KOPT-K1 (cell line): ENCODE results near the gene MYH16.
"Not testable (repeated sequence)": the region's sequence is repeated elsewhere in the genome, so short reads cannot be mapped to it uniquely, and the experiment has no call there.

Experiments used
- H3K27ac ChIP-seq: fragments of 200-600 bp; sonication (generic); 2 replicates; pipeline ENCODE4 v1.5.1; 2016; ENCODE audit warnings: antibody characterized with exemption, mild to moderate bottlenecking, low read depth, low read length; ENCODE audit not compliant: poor library complexity, severe bottlenecking
- H3K36me3 ChIP-seq: fragments of 200-600 bp; sonication (generic); 2 replicates; pipeline ENCODE4 v1.5.1; 2017; ENCODE audit warnings: antibody characterized with exemption, mild to moderate bottlenecking, low read length, moderate library complexity; ENCODE audit not compliant: insufficient read depth
- H3K9me3 ChIP-seq: fragments of 200-600 bp; sonication (generic); 2 replicates; pipeline ENCODE4 v1.5.1; 2017; ENCODE audit warnings: antibody characterized with exemption, low read length, mild to moderate bottlenecking; ENCODE audit not compliant: insufficient read depth, poor library complexity, severe bottlenecking

The MYH16 gene

DNA sequence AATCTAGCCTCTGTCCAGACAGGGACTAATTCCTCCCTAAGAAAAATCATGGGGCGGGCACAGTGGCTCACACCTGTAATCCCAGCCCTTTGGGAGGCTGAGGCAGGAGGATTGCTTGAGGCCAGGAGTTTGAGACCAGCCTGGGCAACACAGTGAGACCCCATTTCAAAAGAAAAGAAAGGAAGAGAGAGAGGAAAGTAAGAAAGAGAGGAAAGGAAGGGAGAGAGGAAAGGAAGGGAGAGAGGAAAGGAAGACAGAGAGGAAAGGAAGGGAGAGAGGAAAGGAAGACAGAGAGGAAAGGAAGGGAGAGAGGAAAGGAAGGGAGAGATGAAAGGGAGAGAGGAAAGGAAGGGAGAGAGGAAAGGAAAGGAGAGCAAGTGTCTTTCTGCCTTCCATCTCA lies 922 bp downstream of the MYH16 start:
- H3K36me3 ChIP-seq, H3K9me3 ChIP-seq, H3K27ac ChIP-seq: not testable (repeated sequence)

DNA sequence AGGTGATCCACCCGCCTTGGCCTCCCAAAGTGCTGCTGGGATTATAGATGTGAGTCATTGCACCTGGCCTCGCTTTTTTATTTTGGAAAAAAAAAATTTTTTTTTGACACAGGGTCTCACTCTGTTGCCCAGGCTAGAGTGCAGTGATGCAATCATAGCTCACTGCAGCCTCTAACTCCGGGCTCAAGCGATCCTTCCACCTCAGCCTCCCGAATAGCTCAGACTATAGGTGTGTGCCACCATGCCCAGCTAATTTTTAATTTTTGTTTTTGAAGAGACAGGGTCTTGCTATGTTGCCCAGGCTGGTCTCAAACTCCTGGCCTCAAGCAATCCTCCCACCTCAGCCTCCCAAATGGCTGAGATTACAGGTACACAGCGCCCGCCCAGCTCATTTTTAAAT lies 2.3 kb downstream of the MYH16 start:
- H3K27ac ChIP-seq, H3K9me3 ChIP-seq, H3K36me3 ChIP-seq: not testable (repeated sequence)

DNA sequence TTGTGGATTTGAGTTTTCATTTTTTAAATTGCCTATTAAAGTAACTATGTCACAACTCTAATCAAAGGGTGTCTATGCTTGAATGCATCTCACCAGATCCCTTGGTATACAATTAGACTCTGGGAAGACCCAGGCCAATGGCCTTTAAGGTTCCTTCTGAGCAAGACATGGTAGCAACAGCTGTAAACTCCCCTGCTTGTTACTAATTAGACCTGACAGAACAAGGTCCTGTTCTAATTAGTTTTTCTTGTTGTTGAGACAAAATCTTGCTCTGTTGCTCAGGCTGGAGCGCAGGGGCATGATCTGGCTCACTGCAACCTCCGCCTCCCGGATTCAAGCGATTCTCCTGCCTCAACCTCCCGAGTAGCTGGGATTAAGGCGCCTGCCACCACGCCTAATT lies 2.9 kb downstream of the MYH16 start:
- H3K9me3 ChIP-seq: no peaks in the 10 kb centered on the region
- no peaks in the 10 kb centered on the region for H3K36me3 ChIP-seq
- H3K27ac ChIP-seq: no peak overlapping the region

DNA sequence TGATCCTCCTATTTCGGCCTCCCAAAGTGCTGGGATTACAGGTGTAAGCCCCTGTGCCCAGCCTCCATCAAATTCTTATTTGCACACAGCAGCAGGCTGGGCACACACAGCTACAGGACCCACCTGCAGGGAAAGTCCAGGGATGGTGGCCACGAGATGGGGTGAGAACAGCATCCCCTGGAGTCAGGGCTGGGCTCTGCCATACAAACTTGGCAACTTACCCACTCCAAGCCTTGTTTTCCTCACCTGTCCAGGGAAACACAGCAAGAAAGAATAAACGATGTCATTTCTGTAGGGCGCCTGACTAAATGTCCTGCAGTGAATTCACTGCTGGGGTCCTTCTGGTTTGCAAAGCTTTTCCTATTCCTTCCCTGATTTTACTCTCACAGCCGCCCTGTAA lies 5.5 kb downstream of the MYH16 start:
- no peaks in the 10 kb centered on the region for H3K36me3 ChIP-seq
- H3K9me3 ChIP-seq: no peaks in the 10 kb centered on the region
- H3K27ac ChIP-seq: no peak overlapping the region

DNA sequence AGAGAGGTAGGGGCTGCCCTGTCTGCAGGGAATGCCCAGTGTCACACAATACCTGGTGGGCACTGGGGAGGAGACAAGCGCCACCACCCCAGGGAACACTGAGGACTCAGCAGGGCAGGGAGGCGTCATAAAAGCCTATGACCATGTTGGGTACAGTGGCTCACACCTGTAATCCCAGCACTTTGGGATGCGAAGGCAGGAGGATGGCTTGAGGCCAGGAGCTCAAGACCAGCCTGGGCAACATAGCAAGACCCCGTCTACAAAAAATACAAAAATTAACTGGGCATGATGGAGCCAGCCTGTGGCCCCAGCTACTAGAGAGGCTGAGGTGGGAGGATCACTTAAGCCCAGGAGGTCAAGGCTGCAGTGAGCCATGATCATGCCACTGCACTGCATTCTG lies 11.5 kb downstream of the MYH16 start:
- not testable (repeated sequence) for H3K27ac ChIP-seq, H3K9me3 ChIP-seq, H3K36me3 ChIP-seq

DNA sequence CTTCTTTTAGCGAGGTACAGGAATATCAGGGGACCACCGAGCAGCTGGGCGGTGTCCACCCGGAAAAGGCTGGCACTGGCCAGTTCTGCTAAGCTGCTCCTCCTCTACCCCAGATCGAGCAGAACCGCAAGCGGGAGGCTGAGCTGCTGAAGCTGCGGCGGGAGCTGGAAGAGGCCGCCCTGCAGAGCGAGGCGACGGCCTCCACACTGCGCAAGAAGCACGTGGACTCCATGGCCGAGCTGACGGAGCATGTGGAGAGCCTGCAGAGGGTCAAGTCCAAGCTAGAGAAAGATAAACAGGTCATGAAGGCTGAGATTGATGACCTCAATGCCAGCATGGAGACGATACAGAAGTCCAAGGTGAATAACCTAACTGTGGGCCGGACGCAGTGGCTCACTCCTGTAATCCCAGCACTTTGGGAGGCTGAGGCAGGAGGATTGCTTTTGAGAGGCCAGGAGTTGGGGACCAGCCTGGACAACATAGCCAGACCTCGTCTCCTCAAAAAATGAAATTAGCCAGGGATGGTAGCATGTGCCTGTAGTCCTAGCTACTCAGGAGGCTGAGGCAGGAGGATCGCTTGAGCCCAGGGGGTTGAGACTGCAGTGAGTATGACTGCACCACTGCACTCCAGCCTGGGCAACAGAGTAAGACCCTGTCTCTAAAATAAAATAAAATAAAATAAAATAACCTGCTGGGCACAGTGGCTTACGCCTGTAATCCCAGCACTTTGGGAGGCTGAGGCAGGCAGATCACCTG lies 15.3 kb downstream of the MYH16 start:
- H3K9me3 ChIP-seq: no peaks in the 10 kb centered on the region
- H3K36me3 ChIP-seq: no peaks in the 10 kb centered on the region
- H3K27ac ChIP-seq: no peak overlapping the region

DNA sequence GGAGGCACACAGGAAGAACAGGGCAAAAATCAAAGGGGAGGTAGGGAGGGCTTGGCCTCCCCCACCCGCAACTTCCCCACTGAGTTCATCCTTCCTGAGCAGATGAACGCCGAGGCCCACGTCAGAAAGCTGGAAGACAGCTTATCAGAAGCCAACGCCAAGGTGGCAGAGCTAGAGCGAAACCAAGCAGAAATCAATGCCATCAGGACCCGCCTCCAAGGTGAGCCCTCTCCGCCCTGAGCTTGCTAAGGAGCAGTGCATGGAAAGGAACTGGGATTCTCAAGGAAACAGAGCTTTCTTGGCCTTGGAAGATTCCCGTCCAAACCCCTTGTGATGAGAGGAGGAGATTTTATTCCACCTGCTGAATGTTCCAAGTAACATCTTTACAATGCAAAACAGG lies 16.5 kb downstream of the MYH16 start:
- H3K36me3 ChIP-seq: no peaks in the 10 kb centered on the region
- H3K27ac ChIP-seq: no peak overlapping the region
- no peaks in the 10 kb centered on the region for H3K9me3 ChIP-seq

DNA sequence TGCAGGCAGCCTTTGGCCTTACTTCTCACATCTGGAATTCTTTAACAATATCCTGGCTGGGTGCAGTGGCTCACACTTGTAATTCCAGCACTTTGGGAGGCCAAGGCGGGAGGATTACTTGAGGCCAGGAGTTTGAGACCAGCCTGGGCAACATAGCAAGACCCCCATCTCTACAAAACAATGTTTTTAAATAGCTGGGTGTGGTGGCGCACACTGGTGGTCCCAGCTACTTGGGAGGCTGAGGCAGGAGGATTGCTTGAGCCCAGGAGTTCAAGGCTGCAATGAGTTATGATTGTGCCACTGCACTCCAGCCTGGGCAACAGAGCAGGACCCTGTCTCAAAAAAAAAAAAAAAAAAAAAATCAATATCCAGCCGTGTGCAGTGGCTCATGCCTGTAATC lies 17.5 kb downstream of the MYH16 start:
- not testable (repeated sequence) for H3K36me3 ChIP-seq, H3K27ac ChIP-seq, H3K9me3 ChIP-seq

DNA sequence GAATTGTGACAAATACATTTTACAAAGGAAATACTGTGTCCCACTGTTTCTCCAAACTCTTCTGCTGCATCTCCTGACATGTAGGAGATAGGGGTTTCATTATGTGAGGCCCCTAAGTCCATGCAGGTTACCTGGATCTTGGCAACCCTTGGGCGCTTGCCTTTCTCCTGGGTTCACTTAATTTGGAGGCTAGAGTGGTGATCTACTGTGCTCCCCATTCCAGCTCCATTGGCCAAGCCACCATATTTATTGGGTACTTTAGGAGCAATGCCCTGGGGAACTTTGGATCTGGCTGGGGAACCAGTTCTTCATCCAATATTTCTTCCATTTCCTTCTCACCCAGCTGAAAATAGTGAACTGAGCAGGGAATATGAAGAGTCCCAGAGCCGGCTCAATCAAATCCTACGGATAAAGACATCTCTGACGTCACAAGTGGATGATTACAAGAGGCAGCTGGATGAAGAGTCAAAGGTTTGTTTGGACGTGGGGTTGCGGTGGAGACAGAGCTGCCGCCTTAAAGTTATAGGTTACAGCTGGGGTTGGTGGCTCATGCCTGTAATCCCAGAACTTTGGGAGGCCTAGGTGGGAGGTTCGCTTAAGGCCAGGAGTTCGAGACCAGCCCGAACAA lies 18.5 kb downstream of the MYH16 start:
- H3K9me3 ChIP-seq: no peaks in the 10 kb centered on the region
- no peak overlapping the region for H3K27ac ChIP-seq
- no peaks in the 10 kb centered on the region for H3K36me3 ChIP-seq

DNA sequence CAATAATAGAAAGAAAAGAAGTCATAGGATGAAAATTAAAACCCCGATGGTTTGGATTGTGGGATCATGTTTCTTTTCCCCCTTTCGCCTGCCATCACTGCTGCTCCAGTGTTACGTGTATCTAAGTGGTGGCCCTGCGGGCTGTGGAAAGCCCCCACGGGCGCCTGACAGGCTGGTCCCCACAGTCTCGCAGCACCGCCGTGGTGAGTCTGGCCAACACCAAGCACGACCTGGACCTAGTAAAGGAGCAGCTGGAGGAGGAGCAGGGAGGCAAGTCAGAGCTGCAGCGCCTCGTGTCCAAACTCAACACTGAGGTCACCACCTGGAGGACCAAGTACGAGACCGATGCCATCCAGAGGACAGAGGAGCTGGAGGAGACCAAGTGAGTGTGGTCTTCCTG lies 19.5 kb downstream of the MYH16 start:
- Histone ChIP-seq H3K9me3 (no peaks in the 10 kb centered on the region), H3K36me3 (no peaks in the 10 kb centered on the region), H3K27ac (no peak overlapping the region)

DNA sequence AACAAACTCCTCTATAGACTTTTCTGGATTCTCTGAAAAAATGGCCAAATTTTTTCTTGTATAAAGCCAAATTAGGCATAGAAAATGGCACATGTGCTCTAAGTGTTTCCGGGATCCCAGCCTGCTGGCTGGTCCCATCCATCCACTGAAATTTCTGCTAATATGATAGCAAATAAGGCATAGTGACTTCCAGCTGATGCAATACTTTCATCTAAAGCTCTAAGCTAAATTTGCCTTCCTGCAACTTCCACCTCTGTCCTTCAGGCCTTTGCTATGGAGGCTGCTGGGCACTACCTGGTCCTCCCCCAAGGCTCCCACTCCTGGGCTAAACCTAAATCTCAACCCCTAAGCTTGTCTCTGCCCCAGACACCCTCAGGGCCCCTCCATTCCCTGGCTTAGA lies 20.5 kb downstream of the MYH16 start:
- no peak overlapping the region for H3K27ac ChIP-seq

DNA sequence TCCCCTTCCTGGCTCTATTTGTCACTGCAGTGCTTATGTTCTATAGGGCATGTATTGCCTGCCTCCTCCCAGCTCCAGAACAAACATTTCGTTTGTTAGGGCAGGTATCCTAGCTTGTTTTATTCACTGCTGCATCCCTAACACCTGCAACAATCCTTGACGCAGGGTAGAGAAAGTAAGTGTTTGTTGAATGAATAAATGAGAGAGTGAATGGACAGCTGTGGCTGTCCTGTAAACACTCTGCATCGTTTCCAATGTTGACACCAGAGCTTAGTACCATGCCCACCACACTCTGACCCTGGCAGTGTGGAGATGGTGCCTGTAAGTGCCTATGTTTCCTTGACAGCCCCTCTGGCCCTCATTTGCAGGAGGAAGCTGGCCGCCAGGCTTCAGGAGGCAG lies 21.0 kb downstream of the MYH16 start:
- Histone ChIP-seq H3K9me3 (no peaks in the 10 kb centered on the region), H3K36me3 (no peaks in the 10 kb centered on the region), H3K27ac (no peak overlapping the region)

More for the DNA sequence above, 20.5 kb downstream of the MYH16 start:
- no peaks in the 10 kb centered on the region for H3K9me3 ChIP-seq
- H3K36me3 ChIP-seq: no peaks in the 10 kb centered on the region

DNA sequence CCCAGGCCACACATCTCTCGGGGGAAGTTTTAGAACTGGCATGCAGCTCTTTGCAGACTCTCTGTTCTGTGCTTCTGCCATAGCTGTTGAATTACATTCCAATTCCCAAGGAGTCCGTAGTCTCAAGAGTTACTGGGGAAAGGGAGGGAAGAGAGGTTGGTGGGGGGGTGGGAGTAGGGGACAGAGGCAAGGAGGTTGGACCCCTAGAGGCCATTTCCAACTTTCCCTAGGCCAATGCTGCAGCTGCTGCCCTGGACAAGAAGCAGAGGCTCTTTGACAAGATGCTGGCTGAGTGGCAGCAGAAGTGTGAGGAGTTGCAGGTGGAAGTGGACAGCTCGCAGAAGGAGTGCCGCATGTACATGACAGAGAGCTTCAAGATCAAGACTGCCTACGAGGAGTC lies 23.8 kb downstream of the MYH16 start:
- H3K9me3 ChIP-seq: no peaks in the 10 kb centered on the region
- no peak overlapping the region for H3K27ac ChIP-seq
- no peaks in the 10 kb centered on the region for H3K36me3 ChIP-seq

DNA sequence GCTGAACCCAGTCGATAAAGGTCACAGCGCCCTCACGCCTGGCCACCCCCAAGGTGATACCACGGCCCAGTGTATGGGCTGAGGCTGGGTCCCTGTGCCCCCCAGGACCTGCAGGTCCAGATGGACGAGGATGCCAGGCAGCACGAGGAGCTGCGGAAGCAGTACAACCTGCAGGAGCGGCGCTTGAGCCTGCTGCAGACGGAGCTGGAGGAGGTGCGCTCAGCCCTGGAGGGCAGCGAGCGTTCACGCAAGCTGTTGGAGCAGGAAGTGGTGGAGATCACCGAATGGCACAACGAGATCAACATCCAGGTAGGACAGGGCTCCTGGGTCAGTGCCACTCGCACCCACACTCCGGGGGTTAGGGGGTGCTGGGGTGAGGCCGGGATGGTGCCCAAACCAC lies 28.9 kb downstream of the MYH16 start:
- no peaks in the 10 kb centered on the region for H3K9me3 ChIP-seq
- no peaks in the 10 kb centered on the region for H3K36me3 ChIP-seq
- no peak overlapping the region for H3K27ac ChIP-seq

DNA sequence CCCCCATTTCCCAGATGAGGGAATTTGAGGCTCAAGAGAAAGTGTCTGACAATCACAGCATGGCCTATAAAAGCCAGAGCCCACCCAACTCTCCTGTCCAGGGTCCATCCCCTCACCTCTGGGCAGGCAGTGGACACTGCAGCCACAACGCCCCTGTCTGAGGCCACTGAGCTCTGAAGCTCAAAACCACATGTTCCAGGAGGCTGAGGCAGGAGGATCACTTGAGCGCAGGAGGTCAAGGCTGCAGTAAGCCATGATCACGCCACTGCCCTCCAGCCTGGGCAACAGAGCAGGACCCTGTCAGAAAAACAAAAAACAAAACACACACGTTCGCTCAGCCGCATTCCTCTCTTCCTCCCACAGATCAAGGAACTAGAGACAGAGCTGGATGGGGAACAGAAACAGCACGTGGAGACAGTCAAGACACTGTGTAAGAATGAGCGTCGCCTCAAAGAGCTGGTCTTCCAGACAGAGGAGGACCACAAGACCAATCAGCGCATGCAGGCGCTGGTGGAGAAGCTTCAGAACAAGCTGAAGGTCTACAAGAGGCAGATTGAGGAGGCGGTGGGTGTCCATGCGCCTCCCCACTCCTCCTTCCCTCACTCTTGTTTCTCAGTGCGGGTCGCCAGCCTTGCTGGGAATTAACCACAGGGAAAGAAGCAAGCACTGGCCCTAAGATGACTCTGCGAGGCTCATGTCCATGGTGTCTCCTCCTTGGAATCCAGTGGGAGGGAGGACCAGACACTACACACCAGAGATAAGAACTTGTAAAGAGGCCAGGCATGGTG lies 33.0 kb downstream of the MYH16 start:
- H3K36me3 ChIP-seq: no peaks in the 10 kb centered on the region
- H3K27ac ChIP-seq: no peak overlapping the region
- H3K9me3 ChIP-seq: no peaks in the 10 kb centered on the region
